Stimulated activated CD4-positive, alpha-beta T cell treated with anti-CD3 and anti-CD28 coated beads, Interleukin-15, amount 100 ng/mL, for 24 hours (primary cell): ENCODE results near the gene NTSR2.

Source experiments
- DNase-seq: peaks from one replicate; pipeline ENCODE4 v3.0.0-alpha.2; 2020

NTSR2 gene

GRCh38 chr2:11618708-11619062 lies 51.3 kb downstream of the NTSR2 start:
- no peak for DNase-seq

DNA sequence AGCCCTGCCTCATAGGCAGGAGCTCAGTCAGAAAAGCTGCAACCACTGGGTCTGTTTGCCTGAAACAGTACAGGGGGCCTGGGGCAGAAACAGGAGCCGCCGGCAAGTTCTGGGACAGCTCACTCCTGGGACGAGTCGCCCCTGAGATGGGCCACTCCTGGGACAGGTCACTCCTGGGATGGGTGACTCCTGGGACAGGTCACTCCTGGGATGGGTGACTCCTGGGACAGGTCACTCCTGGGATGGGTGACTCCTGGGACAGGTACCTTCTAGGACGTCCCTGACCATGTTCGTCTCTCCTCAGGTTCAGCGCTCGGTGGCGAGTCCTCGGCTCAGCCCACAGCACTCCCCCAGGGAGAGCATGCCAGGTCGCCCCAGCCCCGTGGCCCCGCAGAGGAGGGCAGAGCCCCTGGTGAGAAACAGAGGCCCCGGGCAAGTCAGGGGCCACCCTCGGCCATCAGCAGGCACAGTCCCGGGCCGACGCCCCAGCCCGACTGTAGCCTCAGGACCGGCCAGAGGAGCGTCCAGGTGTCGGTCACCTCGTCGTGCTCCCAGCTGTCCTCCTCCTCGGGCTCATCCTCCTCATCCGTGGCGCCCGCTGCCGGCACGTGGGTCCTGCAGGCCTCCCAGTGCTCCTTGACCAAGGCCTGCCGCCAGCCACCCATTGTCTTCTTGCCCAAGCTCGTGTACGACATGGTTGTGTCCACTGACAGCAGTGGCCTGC lies 51.8 kb downstream of the NTSR2 start:
- no peak for DNase-seq

DNA sequence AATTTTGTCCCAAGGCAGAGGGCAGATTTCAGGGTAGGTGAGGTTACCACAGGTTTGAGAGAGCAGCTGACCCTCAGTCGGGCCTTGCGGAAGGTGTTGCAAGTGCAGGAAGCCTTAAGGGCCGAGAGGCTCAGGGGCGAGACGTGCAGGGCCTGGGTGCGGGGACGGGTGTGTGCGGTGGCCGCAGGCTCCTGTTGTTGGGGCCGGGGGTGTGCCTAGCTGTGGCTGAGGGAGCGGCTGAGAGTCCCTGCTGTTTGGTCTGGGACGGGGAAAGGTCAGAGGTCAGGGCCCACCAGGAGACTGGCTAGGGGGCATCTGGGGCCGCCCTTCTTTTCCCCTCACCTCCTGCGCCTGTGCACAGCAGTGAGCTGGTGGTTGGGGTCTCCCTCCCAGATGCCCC lies 52.5 kb downstream of the NTSR2 start:
- DNase-seq, result no peak

DNA sequence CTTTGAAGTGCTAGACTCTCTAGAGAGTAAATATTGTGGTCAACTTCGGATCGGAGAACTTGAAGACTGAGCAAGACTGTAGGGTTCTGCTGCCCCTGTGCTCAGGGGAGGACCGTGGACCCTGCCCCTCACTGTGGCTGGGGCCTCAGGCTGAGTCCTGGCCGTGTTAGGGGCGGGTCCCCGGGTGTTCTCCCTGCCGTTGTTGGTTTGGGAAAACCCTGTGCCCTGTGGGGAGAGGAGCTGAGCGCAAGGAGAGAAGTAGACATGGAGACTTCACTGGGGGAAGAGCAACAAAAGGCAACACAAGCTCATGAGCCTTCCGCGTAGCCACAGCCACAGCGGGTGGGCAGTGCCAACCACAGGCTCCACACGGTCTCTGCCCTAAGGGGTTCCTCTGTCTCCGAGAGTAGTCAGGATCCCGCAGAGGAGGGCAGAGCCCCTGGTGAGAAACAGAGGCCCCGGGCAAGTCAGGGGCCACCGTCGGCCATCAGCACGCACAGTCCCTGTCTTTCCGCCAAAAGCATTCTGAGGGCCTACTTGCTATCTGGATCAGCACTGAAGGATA lies 53.1 kb downstream of the NTSR2 start:
- DNase-seq, result no peak

DNA sequence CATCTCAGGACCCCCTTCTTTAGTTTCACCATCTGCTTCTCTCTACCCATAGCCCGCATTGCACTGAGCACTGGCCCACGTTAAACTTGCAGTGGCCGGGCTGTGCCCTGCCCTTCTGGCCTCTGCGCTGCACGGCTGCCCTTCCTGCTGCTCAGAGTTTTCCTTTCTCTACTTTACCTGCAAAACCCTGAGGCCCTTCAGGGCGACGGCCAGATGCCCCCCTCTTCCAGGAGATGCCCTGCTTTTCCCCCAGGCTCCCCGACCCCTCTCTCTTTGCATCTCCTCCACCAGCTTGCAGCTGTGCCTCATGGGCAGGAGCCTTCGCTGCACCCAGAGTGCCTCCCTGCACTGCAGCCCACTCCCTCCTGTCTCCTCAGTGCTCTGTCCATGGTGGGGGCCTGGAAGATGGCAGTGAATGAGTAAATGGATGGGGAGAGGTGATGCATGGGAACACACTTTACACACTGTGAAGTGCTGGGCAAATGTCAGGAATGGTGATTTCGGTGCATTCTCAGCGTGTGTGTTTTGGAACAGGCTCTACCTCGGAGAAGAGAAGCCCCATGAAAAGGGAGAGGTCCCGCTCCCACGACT lies 53.8 kb downstream of the NTSR2 start:
- no peak for DNase-seq

DNA sequence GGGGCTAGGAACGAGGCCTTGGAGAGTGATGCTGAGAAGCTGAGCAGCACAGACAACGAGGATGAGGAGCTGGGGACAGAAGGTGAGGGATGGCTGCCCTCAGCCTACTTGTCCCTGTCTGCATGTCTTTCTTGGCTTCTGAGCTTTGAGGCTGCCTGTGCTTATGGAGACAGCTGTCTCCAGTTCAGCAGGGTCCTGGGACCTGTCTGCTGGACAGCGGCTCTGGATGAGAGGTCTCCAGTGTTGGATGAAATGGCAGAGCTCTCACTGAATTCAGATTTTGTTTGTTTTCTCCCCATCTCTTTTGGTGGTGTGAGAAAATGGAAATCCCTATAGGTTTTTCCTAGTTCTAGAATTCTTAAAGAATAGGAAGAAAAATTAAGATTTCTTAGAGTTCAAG lies 54.8 kb downstream of the NTSR2 start:
- no peak for DNase-seq

GRCh38 chr2:11613297-11613696 lies 56.7 kb downstream of the NTSR2 start:
- no peak for DNase-seq

DNA sequence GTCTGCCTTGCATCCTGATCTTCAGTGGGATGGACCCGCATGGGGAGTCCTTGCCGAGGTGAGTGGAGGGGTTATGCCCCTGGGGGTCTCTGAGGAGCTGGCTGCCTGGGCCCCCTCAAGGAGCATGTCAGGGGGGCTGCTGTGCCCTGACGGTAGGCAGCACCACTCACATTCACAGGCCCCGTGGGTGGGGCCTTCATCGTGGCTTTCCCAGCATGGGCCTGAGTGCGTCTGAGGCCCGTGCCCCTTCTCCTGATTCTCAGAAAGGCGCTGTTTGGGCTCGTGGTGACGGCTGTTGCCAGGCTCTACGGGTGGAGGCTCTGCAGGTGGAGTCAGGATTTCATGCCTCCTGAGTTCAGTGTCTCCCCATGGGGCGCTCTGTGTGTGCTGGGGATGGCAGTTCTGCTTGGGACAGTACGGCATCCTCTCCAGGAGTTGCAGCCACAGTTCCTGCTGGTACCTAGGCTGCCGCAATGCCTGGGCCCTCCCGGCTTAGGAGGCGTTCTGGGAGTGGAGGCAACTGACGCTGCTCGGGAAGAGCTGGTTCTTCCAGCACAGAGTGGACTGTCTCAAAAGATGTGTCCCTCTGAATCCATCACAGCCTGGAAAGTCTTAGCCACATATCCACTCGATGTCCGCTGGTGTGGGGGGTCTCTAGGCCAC lies 57.3 kb downstream of the NTSR2 start:
- no peak for DNase-seq

GRCh38 chr2:11611251-11611650 lies 58.7 kb downstream of the NTSR2 start:
- no peak for DNase-seq

- DNase-seq, result no peak
Observed at GRCh38 chr2:11610624-11611242, 59.3 kb downstream of the NTSR2 start.
